H1 (cell line): ENCODE results near the gene ZBTB20.

Source experiments
- BRCA1 ChIP-seq: IDR thresholded peaks from 2 replicates; pipeline ENCODE4 v1.6.1; 2012; ENCODE audit warnings: low read depth, low read length, improper control_type of control experiment
- CBX8 ChIP-seq: fragments of 300-800, 300-1000 bp; sonication (generic); IDR thresholded peaks from 2 replicates; pipeline ENCODE4 v1.7.1; 2016; ENCODE audit warnings: low read depth, low read length, borderline replicate concordance
- CTCF ChIP-seq, 3 experiments: IDR thresholded peaks; 1 replicate in 2 of 3; 2 replicates in 1 of 3; pipeline versions ENCODE4 v1.5.1 to v1.6.1; 2011; ENCODE audit warnings: low read length in 3 of 3, mild to moderate bottlenecking in 3 of 3, inconsistent platforms in 2 of 3, low read depth in 1 of 3, moderate library complexity in 1 of 3; ENCODE audit not compliant: insufficient read depth in 1 of 3; ENCODE audit errors: control extremely low read depth in 1 of 3
- EP300 ChIP-seq, 2 experiments: IDR thresholded peaks; 1 replicate in 1 of 2; 2 replicates in 1 of 2; pipeline ENCODE4 v1.6.1; 2011 to 2012; ENCODE audit warnings: low read depth in 2 of 2, low read length in 2 of 2, mild to moderate bottlenecking in 2 of 2, borderline replicate concordance in 1 of 2, inconsistent platforms in 1 of 2, moderate library complexity in 1 of 2
- EZH2 ChIP-seq: fragments of 200-600 bp; sonication (generic); IDR thresholded peaks from 2 replicates; pipeline ENCODE4 v1.7.1; 2012; ENCODE audit warnings: low read depth, mild to moderate bottlenecking, moderate library complexity, low read length, inconsistent platforms; ENCODE audit not compliant: severe bottlenecking
- JUN ChIP-seq: IDR thresholded peaks from 2 replicates; pipeline ENCODE4 v1.6.1; 2011; ENCODE audit warnings: low read depth, mild to moderate bottlenecking, improper control_type of control experiment, low read length
- MAFK ChIP-seq: IDR thresholded peaks from 2 replicates; pipeline ENCODE4 v1.6.1; 2012; ENCODE audit warnings: low read depth, mild to moderate bottlenecking, improper control_type of control experiment, low read length
- NANOG ChIP-seq: IDR thresholded peaks from 2 replicates; pipeline ENCODE4 v1.6.1; 2011; ENCODE audit warnings: low read length, low read depth, mild to moderate bottlenecking, inconsistent platforms; ENCODE audit not compliant: insufficient read depth, poor library complexity, severe bottlenecking
- POLR2A ChIP-seq, 2 experiments: IDR thresholded peaks; 1 replicate in 1 of 2; 2 replicates in 1 of 2; pipeline ENCODE4 v1.6.1; 2011; ENCODE audit warnings: low read depth in 2 of 2, low read length in 2 of 2, mild to moderate bottlenecking in 2 of 2; ENCODE audit errors: control extremely low read depth in 1 of 2
- POLR2AphosphoS5 ChIP-seq: IDR thresholded peaks from 2 replicates; pipeline ENCODE4 v1.6.1; 2011; ENCODE audit warnings: low read depth, low read length
- TAF7 ChIP-seq: optimal IDR thresholded peaks from 2 replicates; pipeline ENCODE3; 2011; ENCODE audit warnings: low read depth, mild to moderate bottlenecking, inconsistent platforms, low read length, moderate library complexity, borderline replicate concordance
- TF ChIP-seq, protein P1 (sequence below): IDR thresholded peaks from 2 replicates; pipeline ENCODE4 v1.6.1; 2012; ENCODE audit warnings: inconsistent platforms

- TF ChIP-seq POLR2AphosphoS5, result no peak
- TF ChIP-seq EP300 (IDR thresholded peaks at IDR 0.05; ENCODE audit: borderline replicate concordance in 1 of 2, low read depth in 2 of 2, low read length in 2 of 2), result no peak
- no peak for TF ChIP-seq EZH2
- no peak for TF ChIP-seq BRCA1
- no peak for TF ChIP-seq MAFK
- TF ChIP-seq TAF7, result no peak
- TF ChIP-seq CTCF (IDR thresholded peaks at IDR 0.05; ENCODE audit: control extremely low read depth in 1 of 3, insufficient read depth in 1 of 3, low read depth in 1 of 3, low read length in 3 of 3), result no peak
- no peak for TF ChIP-seq POLR2A (IDR thresholded peaks at IDR 0.05; ENCODE audit: control extremely low read depth in 1 of 2, low read depth in 2 of 2, low read length in 2 of 2)
- no peak for TF ChIP-seq JUN
- TF ChIP-seq, protein P1, sequence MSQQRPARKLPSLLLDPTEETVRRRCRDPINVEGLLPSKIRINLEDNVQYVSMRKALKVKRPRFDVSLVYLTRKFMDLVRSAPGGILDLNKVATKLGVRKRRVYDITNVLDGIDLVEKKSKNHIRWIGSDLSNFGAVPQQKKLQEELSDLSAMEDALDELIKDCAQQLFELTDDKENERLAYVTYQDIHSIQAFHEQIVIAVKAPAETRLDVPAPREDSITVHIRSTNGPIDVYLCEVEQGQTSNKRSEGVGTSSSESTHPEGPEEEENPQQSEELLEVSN, result no peak
- no peak for TF ChIP-seq CBX8
- TF ChIP-seq NANOG, result no peak
Measured at GRCh38 chr3:114490829-114491228, 656.3 kb downstream of the ZBTB20 start.
